Subcutaneous abdominal adipose tissue (tissue), 5 donors: ENCODE results near the gene CCDC191.
A peak's percentile ranks its signal among the peaks of the same experiment; 100 is the strongest.

Experiments used
- H3K27ac ChIP-seq: one replicate; pipeline ENCODE4 v1.7.0; 2013; ENCODE audit warnings: low read depth, mild to moderate bottlenecking, inconsistent platforms, low read length, moderate library complexity
- H3K27me3 ChIP-seq, 5 donors: one replicate each; pipeline ENCODE4 v1.7.0; 2013; ENCODE audit warnings: low read length in 5 of 5, inconsistent platforms in 1 of 5; ENCODE audit not compliant: control insufficient read depth in 5 of 5, insufficient read depth in 4 of 5
- H3K36me3 ChIP-seq, 5 donors: one replicate each; pipeline ENCODE4 v1.7.0; 2013; ENCODE audit warnings: low read length in 5 of 5; ENCODE audit not compliant: control insufficient read depth in 5 of 5, insufficient read depth in 5 of 5
- H3K4me1 ChIP-seq, 5 donors: one replicate each; pipeline ENCODE4 v1.7.0; 2013; ENCODE audit warnings: low read length in 5 of 5, mild to moderate bottlenecking in 3 of 5, moderate library complexity in 1 of 5; ENCODE audit not compliant: control insufficient read depth in 5 of 5, insufficient read depth in 5 of 5
- H3K4me3 ChIP-seq, 5 donors: one replicate each; pipeline ENCODE4 v1.7.0; 2013; ENCODE audit warnings: low read length in 5 of 5, low read depth in 1 of 5
- H3K9ac ChIP-seq, 5 donors: one replicate each; pipeline ENCODE4 v1.7.0; 2013; ENCODE audit warnings: low read length in 5 of 5, mild to moderate bottlenecking in 4 of 5, moderate library complexity in 3 of 5
- H3K9me3 ChIP-seq, 5 donors: one replicate each; pipeline ENCODE4 v1.7.0; 2013; ENCODE audit warnings: low read length in 5 of 5; ENCODE audit not compliant: control insufficient read depth in 5 of 5
- donor health status: healthy.
- donor health status: healthy.
- donor health status: healthy.
- donor health status: healthy.
- donor health status: healthy.

CCDC191 gene

GRCh38 chr3:113947372-113948014 lies 108.8 kb downstream of the CCDC191 start, which contains the start of gene ZDHHC23:
ZDHHC23 (plus strand) TSS chr3:113948013; CDS start chr3:113948803, 790 bp downstream.
- Histone ChIP-seq H3K9me3 (no peaks in the 10 kb centered on the region), H3K9ac (peak within 1 kb of the TSS in 4 of 5 donors; percentile 67 to 82 (median 70)), H3K4me3 (peak within 1 kb of the TSS; percentile 68 to 92 (median 81)), H3K4me1 (peaks cover 0 to 15% (median 13%) of the 10 kb centered on the region in 5 donors), H3K27me3 (peaks cover 0 to under 1% (median 0%) of the 10 kb centered on the region in 5 donors), H3K36me3 (no peaks in the 10 kb centered on the region), H3K27ac (no peak within 1 kb of the TSS)

DNA sequence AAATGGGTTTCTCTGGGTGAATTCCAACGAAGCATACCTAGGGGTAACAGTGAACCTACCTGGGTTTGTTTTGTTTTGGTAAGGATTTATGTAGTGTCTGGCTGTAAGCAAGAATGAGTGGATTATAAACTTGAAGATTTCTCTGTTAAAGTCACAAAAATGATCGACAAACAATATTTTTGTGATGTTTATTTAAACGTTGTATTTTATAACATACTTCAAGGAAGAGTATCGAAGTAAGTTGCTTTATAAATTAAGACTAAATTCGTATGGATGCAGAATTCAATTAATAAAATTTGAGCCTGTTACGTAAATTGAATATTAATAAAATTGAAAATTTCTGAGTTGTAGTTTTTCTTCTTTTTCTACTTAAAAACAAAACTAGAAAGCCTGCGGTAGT lies 109.5 kb downstream of the CCDC191 start:
- Histone ChIP-seq H3K4me1 (peaks cover 0 to 15% (median 13%) of the 10 kb centered on the region in 5 donors), H3K4me3 (peak overlapping the region; percentile 68 to 92 (median 81)), H3K27ac (no peak overlapping the region), H3K27me3 (peaks cover 0 to 2% (median 0%) of the 10 kb centered on the region in 5 donors), H3K9me3 (no peaks in the 10 kb centered on the region), H3K36me3 (no peaks in the 10 kb centered on the region), H3K9ac (peak overlapping the region in 3 of 5 donors; percentile 67 to 82 (median 72))

- H3K27me3 ChIP-seq: no peaks in the 10 kb centered on the region
- no peaks in the 10 kb centered on the region for H3K36me3 ChIP-seq
- peaks cover 0 to 16% (median 12%) of the 10 kb centered on the region in 5 donors for H3K9me3 ChIP-seq
- no peak overlapping the region for H3K9ac ChIP-seq
- no peaks in the 10 kb centered on the region for H3K4me1 ChIP-seq
- H3K4me3 ChIP-seq: no peak overlapping the region
- H3K27ac ChIP-seq: no peak overlapping the region
Observed at GRCh38 chr3:113927556-113927955, 128.8 kb downstream of the CCDC191 start.

GRCh38 chr3:113914646-113915045 lies 141.7 kb downstream of the CCDC191 start:
- H3K9ac ChIP-seq: no peak overlapping the region
- no peaks in the 10 kb centered on the region for H3K9me3 ChIP-seq
- no peaks in the 10 kb centered on the region for H3K4me1 ChIP-seq
- H3K27me3 ChIP-seq: no peaks in the 10 kb centered on the region
- H3K36me3 ChIP-seq: no peaks in the 10 kb centered on the region
- no peak overlapping the region for H3K4me3 ChIP-seq
- H3K27ac ChIP-seq: no peak overlapping the region
